ENCODE measurements around the gene CCR7. TPM values are rescaled to one million over a fixed set of nuclear protein-coding genes. Genes with fewer than 3 reads are reported as not detected.

Gene CCR7
- total and polyA plus RNA-seq, 2 of the 13 experiments (the other 11 are each of a cell fraction or from before 2014, with no cell fraction given): 0.04 to 0.53 TPM

DNA sequence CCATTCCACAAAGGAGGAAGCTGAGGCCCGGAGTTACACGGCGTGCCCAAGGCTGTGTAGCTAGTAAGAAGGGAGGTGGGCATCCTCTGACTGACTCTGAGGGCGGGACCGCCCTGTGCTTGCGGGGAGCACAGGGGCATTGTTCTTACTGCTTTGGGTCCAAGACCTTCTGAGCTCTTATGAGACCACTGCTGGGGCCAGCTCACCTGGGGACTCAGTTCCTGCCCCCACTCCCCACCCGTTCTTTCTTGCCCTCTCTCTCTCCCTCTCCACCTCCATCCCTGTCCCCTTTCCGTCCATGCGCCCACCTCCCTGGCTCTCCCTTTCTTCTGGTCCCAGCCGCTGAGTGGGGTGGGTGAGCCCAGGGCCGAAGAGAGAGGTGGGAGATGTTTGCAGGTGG, 19.6 kb downstream of the CCR7 start (continued):
- TF ChIP-seq RFX5 (IDR thresholded peaks at IDR 0.05; ENCODE audit: low read depth, low read length): no peak
- no peak for TF ChIP-seq HNRNPUL1 (IDR thresholded peaks at IDR 0.05; ENCODE audit: low read depth, low read length)
- TF ChIP-seq TRIM24 (CRISPR knock-in tag; IDR thresholded peaks at IDR 0.05): no peak
- TF ChIP-seq ZSCAN20 (CRISPR knock-in tag; IDR thresholded peaks at IDR 0.05; ENCODE audit: borderline replicate concordance): no peak

DNA sequence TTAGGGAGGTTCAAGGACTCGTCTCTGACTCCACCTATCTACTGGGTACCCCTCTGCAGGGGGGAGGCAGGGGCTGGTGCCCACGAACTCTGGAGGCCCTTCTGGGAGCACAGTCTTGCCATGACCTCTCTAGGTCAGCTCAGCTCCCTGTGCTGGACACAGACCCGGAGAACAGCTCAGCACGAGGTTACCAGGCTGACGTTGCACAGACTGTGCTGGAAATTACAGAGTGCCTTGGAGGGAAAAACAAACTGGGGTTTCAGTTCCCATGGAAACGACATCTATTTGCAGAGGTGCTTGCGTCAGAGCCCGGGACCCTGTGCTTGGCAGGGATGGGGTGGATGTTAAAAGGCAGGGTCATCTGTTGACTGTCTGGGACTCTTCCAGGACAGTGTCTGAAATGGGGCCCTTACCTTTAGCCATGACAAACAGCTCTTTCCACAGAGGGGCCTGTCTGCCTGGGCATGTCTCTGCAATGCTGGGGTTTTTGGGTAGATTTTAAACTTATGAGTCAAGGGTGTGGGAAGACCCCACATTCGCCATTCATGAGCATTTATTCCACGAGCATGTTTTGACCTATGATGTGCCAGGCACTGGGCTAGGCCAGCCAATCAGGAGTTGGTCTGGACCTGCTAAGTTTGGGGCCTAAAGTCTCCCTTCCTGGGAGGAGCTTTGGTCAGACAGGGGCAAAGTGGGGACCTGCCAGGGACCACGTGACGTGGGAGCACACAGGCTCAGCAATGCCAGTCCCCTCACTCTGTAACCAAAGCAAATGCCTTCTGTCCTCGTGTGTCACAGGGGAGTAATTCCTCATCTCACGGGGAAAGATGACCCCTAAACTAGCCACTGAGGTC, 22.5 kb downstream of the CCR7 start:
- Histone ChIP-seq H3K27ac (ENCODE audit: extremely low read length, insufficient read depth, low read length) (no peak overlapping the region), H3K27me3 (ENCODE audit: control insufficient read depth in 1 of 2, insufficient read depth in 2 of 2, low read length in 2 of 2) (no peaks in the 10 kb centered on the region), H3K9me3 (ENCODE audit: low read length) (no peaks in the 10 kb centered on the region), H2AFZ (ENCODE audit: low read length) (no peak overlapping the region), H3K9ac (ENCODE audit: insufficient read depth, low read depth, low read length) (no peak overlapping the region), H3K36me3 (replicated peaks in 1 of 2; ENCODE audit: control insufficient read depth in 1 of 2, insufficient read depth in 2 of 2, low read length in 2 of 2) (no peaks in the 10 kb centered on the region), H3K4me2 (ENCODE audit: low read depth, low read length) (peak overlapping the region; percentile 37), H3K4me1 (ENCODE audit: insufficient read depth, low read length) (peaks cover 73% of the 10 kb centered on the region), H3K4me3 (replicated peaks in 1 of 3; ENCODE audit: insufficient read depth in 1 of 3, low read depth in 2 of 3, low read length in 3 of 3) (no peak overlapping the region), H4K20me1 (ENCODE audit: insufficient read depth, low read length) (no peaks in the 10 kb centered on the region), H3K79me2 (ENCODE audit: insufficient read depth, low read length) (no peaks in the 10 kb centered on the region)
- BruUV-seq (replicated peaks): no TSS peak
- FAIRE-seq (peak; percentile 72), DNase-seq (ENCODE audit: low spot score) (peak; percentile 90), ATAC-seq (peak; percentile 72)
- intact Hi-C loops (cut with micrococcal nuclease; ENCODE audit: unreplicated experiment) (no loop called here), in situ Hi-C loops (cut with HindIII; ENCODE audit: extremely low pct_ligation_motif_present, low pct_unique_long_range_greater_than_20kb) (no loop called here)
- CTCF ChIA-PET (ENCODE audit: low intra/inter-chr PET ratio, low total read pairs): no interaction called here
- POLR2A ChIA-PET: interaction anchor here (1.4 to 11.0 kb wide), 4 partner anchors 9 to 1146 kb away, joined by 3 to 116 read pairs (median 6); partner anchors contain the start of gene EIF1
- 11% methylated on average over 14 of the region's 14 CpGs for WGBS (ENCODE audit: low lambda C conversion rate)
- TF ChIP-seq GATAD1 (CRISPR knock-in tag; IDR thresholded peaks at IDR 0.05) (no peak), NR2C2 (CRISPR knock-in tag; IDR thresholded peaks at IDR 0.05; ENCODE audit: borderline replicate concordance) (no peak), SMAD1 (CRISPR knock-in tag; IDR thresholded peaks at IDR 0.05; ENCODE audit: borderline replicate concordance, low read depth) (no peak), ONECUT2 (CRISPR knock-in tag; IDR thresholded peaks at IDR 0.05) (no peak), ZSCAN21 (CRISPR knock-in tag; IDR thresholded peaks at IDR 0.05; ENCODE audit: borderline replicate concordance) (no peak), FOXC1 (CRISPR knock-in tag; IDR thresholded peaks at IDR 0.05; ENCODE audit: borderline replicate concordance) (0 out of 2 replicates have a peak, but pooled peaks have one; percentile 33), PAX8 (CRISPR knock-in tag; IDR thresholded peaks at IDR 0.05; ENCODE audit: borderline replicate concordance) (no peak), SOX5 (CRISPR knock-in tag; IDR thresholded peaks at IDR 0.05; ENCODE audit: borderline replicate concordance) (peak; percentile 57; the same call in 1 of the 2 replicates), ZSCAN31 (CRISPR knock-in tag; IDR thresholded peaks at IDR 0.05; ENCODE audit: low read depth) (peak; percentile 38; the same call in 1 of the 2 replicates), FOXK2 (IDR thresholded peaks at IDR 0.05) (no peak), DR1 (CRISPR knock-in tag; IDR thresholded peaks at IDR 0.05) (no peak), ZNF614 (CRISPR knock-in tag; IDR thresholded peaks at IDR 0.05; ENCODE audit: borderline replicate concordance) (peak; percentile 55; the same call in 1 of the 2 replicates), ZNF460 (CRISPR knock-in tag; IDR thresholded peaks at IDR 0.05; ENCODE audit: borderline replicate concordance) (no peak), HNRNPUL1 (IDR thresholded peaks at IDR 0.05; ENCODE audit: low read depth, low read length) (no peak), SNAI1 (CRISPR knock-in tag; IDR thresholded peaks at IDR 0.05; ENCODE audit: borderline replicate concordance) (no peak)
- TF ChIP-seq, protein P1, sequence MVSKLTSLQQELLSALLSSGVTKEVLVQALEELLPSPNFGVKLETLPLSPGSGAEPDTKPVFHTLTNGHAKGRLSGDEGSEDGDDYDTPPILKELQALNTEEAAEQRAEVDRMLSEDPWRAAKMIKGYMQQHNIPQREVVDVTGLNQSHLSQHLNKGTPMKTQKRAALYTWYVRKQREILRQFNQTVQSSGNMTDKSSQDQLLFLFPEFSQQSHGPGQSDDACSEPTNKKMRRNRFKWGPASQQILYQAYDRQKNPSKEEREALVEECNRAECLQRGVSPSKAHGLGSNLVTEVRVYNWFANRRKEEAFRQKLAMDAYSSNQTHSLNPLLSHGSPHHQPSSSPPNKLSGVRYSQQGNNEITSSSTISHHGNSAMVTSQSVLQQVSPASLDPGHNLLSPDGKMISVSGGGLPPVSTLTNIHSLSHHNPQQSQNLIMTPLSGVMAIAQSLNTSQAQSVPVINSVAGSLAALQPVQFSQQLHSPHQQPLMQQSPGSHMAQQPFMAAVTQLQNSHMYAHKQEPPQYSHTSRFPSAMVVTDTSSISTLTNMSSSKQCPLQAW (CRISPR knock-in tag; IDR thresholded peaks at IDR 0.05): no peak
